GM18505 (cell line): ENCODE measurements around the gene DENND4A.
A peak's percentile ranks its signal among the peaks of the same experiment; 100 is the strongest.
"Not testable (repeated sequence)": the region's sequence is repeated elsewhere in the genome, so short reads cannot be mapped to it uniquely, and the experiment has no call there.

Experiments
- ATAC-seq: cut with Tn5 transposase; IDR thresholded peaks from one replicate; pipeline ENCODE4 v1.9.1; 2021; ENCODE audit not compliant: unreplicated experiment
- POLR2A ChIP-seq: IDR thresholded peaks from 4 replicates; pipeline ENCODE4 v1.6.1; 2011; ENCODE audit warnings: borderline replicate concordance; ENCODE audit not compliant: insufficient read depth, insufficient read length; ENCODE audit errors: extremely low read depth

Gene DENND4A

DNA sequence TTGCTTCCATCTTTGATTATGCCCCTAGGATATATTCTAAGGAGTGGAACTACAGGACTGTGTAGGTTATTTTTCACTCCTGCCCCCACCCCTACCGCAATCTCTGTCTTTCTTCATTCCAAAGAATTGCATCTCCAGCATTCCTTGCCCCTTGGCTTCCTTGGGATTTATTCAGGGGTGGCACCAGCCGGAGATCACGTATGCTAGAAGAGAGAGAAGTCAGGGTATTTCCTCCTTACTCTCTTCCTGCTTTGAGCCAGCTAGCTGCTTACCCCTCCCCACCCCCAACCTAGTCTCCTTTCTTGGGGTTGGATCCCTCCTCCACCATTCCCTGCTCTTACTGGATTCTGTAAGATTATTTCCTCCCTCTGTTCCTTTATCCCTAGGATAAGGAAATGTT is 35.0 kb upstream of the DENND4A start:
- TF ChIP-seq POLR2A: no peak
- ATAC-seq: no peak

GRCh38 chr15:65824941-65825544 is 33.0 kb upstream of the DENND4A start:
- TF ChIP-seq POLR2A: no peak
- ATAC-seq: no peak

DNA sequence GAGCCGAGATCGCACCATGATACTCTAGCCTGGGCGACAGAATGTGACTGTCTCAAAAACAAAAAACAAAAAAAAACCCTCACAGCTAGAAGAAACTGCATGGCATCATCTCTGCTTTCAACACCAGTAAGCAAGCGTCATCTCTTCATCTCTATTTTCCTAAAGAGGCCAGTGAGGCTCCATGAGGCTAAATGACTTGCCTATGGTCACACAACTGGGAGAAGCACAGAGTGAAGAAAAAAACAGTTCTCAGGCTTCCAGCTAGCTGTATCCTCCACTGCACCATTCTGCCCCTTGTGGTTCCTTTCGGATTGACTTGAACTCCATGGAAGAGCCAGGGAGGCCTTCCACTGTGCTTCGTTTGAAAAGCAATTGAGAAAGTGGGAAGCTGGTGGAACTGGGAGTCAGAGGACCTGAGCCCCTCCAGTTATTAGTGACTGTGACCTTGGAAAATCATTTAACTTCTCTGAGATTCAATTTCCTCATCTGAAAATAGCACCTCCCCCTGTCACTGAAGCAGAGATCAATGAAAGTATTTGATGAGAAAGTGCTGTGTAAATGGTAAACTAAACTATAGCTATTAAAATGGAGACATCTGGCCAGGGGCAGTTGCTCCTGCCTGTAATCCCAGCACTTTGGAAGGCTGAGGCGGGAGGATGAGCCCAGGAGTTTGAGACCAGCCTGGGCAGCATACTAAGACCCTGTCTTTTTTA is 32.1 kb upstream of the DENND4A start:
- TF ChIP-seq POLR2A: no peak
- no peak for ATAC-seq

DNA sequence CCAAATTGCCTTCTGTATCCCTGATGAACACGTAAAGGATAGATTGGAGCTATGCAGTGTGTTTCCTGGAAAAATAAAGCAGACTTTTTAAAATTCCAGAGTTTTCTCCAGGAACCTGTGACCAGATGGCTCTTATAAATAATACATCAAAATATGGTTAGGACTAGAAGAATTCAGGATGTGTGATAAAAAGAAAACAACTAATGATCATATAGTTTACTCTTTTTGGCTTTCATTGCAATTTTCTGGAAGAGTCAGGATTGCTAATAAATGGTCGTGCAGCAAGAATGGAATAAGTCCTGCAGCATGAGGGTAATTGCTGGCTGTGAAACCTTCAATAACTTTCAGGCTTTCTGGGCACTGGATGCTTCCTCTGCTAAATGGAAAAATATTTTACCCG is 30.2 kb upstream of the DENND4A start:
- ATAC-seq: no peak
- TF ChIP-seq POLR2A: no peak

DNA sequence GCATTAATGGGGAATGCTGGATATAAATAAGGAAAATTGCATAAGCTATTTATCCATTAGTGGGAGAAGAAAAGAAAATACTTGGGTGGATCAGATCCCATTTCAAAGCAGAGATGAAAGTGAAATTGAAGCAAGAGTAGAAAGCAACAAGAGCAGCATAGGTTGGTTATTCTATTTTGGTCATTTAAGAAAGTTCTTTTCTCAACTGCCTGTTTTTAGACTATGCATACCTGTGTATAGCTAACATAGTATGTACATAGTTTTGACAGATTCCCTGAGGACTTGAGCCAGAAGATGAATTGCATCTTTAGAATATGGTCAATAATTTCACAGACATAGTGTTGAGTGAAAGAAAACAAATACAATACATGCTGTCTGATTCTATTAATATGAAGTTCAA is 29.0 kb upstream of the DENND4A start:
- ATAC-seq: no peak
- no peak for TF ChIP-seq POLR2A

GRCh38 chr15:65819563-65819960 is 27.5 kb upstream of the DENND4A start:
- no peak for TF ChIP-seq POLR2A
- ATAC-seq: no peak

DNA sequence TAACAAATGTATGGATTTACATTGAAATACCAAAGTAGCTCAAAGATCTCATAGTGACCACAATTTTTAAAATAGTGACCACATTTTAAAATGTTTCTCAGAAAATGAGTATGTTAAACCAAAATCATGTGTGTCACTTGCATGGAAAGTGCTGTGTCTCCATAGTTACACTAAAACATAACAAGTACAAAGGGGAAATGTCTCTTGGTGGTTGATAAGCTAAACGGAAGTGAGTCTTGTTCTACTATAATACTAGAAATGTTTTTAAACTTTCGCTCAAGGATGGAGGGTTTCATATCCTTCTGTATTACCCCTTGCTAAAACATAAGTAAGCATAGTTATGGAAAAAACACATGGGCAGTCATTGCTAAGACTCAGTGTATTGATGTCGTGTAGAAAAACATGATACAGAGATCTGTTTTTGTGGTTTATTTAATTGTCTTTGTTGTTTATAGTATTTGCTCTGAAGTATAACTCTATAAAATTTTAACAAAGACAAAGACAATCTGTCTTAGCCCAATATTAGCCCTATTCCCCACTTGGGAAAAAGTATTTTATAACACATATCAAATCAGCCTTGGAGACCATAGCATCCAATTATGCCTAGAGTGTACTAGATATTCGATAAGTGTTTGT is 27.0 kb upstream of the DENND4A start:
- ATAC-seq: peak; percentile 64
- no peak for TF ChIP-seq POLR2A

DNA sequence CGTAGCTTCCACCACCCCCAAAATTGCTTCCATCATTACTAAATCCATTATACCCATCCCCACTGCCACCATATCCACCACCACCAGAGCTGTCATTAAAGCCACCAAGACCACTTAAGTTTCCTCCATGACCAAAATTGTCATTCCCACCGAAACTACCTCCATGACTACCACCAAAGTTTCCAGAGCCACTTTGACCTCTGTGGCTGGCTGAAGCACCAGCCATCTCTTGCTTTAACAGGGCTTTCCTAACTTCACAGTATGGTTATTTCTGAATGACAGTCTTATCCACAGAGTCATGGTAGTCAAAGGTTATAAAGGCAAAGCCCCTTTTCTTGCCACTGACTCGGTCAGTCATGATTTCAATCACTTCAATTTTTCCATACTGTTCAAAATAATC is 24.3 kb upstream of the DENND4A start:
- no peak for ATAC-seq
- no peak for TF ChIP-seq POLR2A

DNA sequence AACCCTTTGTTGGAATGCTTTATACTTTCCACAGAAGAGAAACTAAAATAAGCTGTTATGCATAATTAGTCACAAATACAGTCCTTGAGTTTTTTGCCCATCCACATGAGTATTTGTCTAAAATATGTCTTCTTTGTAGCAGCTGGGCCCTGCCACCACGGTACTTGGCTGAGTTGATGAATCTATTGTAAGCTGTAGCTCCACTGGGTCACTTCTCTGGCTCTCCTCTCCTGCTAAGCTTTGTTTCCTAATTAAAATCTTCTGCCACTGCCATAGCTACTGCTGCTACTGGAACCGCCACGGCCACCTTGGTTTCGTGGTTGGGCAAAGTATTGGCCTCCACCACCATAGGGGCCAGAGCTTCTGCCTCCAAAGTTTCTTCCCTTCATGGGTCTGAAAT is 23.9 kb upstream of the DENND4A start:
- ATAC-seq: not testable (repeated sequence)

- ATAC-seq: not testable (repeated sequence)
Observed at GRCh38 chr15:65814271-65814670, 22.2 kb upstream of the DENND4A start.

DNA sequence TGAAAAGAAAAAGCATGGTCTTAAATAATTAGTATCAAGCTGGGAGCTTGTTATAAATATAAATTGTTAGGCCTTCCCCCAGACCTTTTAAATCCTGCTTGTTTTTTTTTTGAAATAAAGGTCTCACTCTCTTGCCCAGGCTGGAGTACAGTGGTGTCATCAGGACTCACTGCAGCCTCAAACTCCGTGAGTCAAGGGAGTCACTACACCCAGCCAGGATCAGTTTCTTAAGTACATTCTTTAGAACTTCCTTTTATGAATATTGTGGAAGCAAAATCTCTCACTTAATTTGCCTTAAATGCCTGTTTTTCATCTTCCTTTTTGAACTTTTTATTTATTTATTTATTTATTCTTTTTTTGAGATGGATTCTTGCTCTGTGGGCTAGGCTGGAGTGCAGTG is 20.8 kb upstream of the DENND4A start:
- ATAC-seq: no peak
- no peak for TF ChIP-seq POLR2A

DNA sequence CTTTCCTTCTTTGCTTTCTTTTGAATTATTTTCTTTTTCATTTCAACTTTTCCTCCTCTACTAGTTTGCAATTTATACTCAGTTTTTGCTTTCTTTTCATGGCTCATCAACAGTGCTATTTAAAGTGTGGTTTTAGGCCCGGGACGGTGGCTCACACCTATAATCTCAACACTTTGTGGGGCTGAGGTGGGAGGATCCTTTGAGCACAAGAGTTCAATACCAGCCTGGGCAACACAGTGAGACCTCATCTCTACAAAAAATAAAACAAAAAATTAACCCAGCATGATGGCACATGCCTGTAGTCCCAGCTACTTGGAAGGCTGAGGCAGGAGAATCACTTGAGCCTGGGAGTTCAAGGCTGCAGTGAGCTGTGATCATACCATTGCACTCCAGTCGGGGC is 20.4 kb upstream of the DENND4A start:
- no peak for TF ChIP-seq POLR2A
- ATAC-seq: no peak

DNA sequence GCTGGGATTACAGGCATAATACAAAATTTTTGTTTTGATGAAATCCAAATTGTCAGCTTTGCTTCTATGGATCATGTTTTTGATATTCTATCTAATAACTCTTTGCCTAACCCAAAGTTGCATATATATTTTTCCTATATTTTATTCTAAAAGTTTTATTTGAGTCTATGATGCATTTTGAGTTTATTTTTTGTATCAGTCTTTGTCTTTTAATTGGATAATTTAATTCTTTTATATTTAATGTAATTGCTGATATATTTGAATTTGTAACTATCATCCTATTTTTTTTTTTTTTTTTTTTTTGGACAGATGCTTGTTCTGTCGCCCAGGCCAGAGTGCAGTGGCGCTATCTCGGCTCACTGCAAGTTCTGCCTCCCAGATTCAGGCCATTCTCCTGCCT is 19.7 kb upstream of the DENND4A start:
- ATAC-seq: no peak
- no peak for TF ChIP-seq POLR2A

- not testable (repeated sequence) for ATAC-seq
Observed at GRCh38 chr15:65811011-65811733, 19.1 kb upstream of the DENND4A start.
